Suprapubic skin (tissue), 4 donors: ENCODE measurements around the gene RASL10A.

ENCODE experiments used
- POLR2A ChIP-seq, 2 donors: fragments of 450-650 bp; IDR thresholded peaks; one replicate each; pipeline ENCODE4 v1.6.1; 2017; ENCODE audit warnings: antibody characterized with exemption in 2 of 2, mild to moderate bottlenecking in 2 of 2, moderate library complexity in 2 of 2
- POLR2AphosphoS5 ChIP-seq, 3 donors: sonication (generic); formaldehyde crosslinking; IDR thresholded peaks; one replicate each; pipeline ENCODE4 v1.6.1; 2017; ENCODE audit warnings: antibody characterized with exemption in 3 of 3
- TF ChIP-seq, protein P1 (sequence below), 2 donors: fragments of 200-600 bp in 1 of 2; fragments of 450-650 bp in 1 of 2; sonication (generic) in 1 of 2; IDR thresholded peaks; one replicate each; pipeline ENCODE4 v1.5.1; 2016 to 2019; ENCODE audit warnings: antibody characterized with exemption in 2 of 2, mild to moderate bottlenecking in 1 of 2, moderate library complexity in 1 of 2

DNA sequence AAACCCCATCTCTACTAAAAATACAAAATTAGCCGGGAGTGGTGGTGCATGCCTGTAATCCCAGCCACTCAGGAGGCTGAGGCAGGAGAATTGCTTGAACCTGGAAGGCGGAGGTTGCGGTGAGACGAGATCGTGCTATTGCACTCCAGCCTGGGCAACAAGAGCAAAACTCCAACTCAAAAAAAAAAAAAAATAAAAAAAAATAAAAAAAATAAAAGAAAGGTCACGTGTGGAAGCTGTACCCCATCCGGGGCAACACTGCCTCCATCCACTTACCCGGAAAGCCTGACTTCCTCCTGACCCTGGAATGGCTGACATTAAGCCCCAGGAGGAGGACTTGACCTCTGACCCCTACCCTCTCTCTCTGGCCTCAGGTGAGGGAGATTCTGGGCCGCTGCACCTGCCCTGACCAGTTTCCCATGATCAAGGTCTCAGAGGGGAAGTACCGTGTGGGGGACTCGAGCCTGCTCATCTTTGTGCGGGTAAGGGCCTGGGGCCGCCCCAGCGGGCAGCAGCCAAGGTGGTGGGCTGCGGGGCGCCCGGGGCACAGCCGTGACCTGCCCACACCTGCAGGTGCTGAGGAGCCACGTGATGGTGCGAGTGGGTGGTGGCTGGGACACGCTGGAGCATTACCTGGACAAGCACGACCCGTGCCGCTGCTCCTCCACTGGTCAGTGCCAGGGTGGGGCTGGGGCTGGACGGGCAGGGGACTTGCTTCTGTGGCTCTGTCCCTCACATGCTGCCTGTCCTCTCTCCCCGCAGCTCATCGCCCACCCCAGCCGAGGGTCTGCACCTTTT is 5.2 kb downstream of the RASL10A start:
- TF ChIP-seq, protein P1, sequence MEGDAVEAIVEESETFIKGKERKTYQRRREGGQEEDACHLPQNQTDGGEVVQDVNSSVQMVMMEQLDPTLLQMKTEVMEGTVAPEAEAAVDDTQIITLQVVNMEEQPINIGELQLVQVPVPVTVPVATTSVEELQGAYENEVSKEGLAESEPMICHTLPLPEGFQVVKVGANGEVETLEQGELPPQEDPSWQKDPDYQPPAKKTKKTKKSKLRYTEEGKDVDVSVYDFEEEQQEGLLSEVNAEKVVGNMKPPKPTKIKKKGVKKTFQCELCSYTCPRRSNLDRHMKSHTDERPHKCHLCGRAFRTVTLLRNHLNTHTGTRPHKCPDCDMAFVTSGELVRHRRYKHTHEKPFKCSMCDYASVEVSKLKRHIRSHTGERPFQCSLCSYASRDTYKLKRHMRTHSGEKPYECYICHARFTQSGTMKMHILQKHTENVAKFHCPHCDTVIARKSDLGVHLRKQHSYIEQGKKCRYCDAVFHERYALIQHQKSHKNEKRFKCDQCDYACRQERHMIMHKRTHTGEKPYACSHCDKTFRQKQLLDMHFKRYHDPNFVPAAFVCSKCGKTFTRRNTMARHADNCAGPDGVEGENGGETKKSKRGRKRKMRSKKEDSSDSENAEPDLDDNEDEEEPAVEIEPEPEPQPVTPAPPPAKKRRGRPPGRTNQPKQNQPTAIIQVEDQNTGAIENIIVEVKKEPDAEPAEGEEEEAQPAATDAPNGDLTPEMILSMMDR (IDR thresholded peaks at IDR 0.05): no peak
- TF ChIP-seq POLR2A (IDR thresholded peaks at IDR 0.05): no peak
- TF ChIP-seq POLR2AphosphoS5 (IDR thresholded peaks at IDR 0.05): no peak
